GM12872 (cell line): ENCODE measurements around the gene IRF8.

Source experiments
- TF ChIP-seq, protein P1 (sequence below): IDR thresholded peaks from 3 replicates; pipeline ENCODE4 v1.5.1; 2011; ENCODE audit warnings: low read depth, mild to moderate bottlenecking, low read length, moderate library complexity; ENCODE audit not compliant: insufficient read depth

IRF8 gene

DNA sequence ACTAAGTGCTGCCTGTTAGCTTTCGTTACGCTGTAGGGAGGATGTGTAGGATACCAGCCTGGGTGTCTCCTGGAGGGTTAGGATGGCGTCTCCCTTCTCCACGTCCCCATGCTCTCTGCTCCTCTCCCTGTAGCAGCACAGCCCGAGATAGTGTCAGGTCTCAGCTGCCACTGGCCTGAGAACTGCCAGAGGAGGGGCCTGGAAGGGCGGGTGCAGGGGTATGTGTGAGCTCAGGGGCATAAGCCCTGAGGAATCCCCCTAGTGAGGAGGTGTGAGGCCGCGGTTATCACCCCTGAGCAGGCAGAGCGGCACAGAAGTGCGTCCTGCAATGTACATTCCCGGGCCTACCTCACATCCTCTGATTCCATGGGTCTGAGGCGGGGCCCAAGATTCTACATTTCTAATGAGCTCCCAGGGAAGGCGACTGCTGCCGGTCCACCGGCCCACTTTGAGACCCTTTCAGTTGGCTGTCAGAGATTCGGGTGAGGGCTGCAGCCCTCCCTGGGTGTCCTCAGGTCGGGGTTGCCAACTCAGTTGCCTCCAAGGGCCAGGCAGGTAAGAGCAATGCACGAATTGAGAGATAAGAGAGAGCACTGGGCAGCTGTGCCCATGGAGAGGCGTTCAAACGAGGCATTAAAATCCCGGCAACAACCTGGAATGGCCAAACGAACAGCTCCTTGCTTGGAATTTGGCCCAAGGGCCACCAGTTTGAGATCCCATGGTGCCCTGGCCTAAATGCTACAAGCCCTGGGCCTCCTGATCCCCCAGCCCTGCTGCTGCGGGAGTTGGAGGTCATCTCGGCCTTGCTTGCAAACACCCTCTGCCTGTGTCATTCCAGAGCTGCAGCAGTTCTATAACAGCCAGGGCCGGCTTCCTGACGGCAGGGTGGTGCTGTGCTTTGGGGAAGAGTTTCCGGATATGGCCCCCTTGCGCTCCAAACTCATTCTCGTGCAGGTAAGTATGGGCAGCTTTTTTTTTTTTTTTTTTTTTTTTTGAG is 20.6 kb downstream of the IRF8 start:
- TF ChIP-seq, protein P1, sequence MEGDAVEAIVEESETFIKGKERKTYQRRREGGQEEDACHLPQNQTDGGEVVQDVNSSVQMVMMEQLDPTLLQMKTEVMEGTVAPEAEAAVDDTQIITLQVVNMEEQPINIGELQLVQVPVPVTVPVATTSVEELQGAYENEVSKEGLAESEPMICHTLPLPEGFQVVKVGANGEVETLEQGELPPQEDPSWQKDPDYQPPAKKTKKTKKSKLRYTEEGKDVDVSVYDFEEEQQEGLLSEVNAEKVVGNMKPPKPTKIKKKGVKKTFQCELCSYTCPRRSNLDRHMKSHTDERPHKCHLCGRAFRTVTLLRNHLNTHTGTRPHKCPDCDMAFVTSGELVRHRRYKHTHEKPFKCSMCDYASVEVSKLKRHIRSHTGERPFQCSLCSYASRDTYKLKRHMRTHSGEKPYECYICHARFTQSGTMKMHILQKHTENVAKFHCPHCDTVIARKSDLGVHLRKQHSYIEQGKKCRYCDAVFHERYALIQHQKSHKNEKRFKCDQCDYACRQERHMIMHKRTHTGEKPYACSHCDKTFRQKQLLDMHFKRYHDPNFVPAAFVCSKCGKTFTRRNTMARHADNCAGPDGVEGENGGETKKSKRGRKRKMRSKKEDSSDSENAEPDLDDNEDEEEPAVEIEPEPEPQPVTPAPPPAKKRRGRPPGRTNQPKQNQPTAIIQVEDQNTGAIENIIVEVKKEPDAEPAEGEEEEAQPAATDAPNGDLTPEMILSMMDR = no peak

DNA sequence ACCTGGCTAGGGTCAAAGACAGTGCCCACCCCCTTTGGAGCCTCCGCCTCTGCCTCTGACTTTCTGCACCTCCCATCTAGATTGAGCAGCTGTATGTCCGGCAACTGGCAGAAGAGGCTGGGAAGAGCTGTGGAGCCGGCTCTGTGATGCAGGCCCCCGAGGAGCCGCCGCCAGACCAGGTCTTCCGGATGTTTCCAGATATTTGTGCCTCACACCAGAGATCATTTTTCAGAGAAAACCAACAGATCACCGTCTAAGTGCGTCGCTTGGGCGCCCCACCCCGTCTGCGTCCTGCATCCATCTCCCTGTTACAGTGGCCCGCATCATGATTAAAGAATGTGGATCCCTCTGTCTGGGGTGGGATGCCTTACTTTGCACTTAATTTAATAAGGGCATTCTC is 22.1 kb downstream of the IRF8 start:
- TF ChIP-seq, protein P1 = no peak

DNA sequence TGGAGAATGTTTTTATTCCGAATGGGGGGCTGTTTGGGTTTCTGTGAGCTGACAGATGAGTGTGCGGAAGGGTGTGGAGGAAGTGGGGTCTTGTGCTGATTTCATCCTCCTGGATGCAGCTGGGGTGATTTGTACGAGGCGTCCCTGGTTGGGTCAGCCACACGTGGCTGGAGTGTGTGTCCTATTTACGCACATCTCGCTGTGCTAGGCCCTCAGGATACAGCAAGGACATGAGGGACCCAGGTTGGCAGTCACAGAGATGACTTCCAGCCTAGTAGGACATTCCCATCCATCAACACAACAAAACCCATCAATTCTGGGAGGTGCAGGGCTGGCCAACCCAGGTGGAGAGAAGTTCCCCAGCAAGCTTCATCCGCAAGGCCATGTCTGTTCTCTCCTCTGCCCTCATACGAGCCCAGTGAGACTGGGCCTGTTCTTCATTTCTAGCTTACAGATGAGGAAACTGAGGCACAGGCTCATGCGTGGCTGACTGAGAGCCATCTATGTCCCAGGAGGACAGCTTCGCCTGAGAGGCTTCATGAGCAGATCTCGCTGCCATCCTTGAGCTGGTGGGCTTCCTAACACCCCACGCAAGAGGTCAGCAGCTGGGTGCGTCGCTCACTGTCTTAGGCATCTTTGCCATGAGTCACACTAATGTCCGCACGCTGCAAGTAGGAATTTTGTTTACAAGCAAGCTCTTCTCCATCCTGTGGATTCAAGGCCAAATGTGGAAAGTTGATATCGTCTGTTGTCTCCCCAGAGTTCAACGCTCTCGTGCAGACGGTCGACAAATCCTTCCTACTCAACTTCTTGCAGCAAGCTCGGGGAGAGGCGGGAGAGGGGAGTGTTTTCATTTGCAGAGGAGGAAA is 24.4 kb downstream of the IRF8 start:
- TF ChIP-seq, protein P1 = no peak

DNA sequence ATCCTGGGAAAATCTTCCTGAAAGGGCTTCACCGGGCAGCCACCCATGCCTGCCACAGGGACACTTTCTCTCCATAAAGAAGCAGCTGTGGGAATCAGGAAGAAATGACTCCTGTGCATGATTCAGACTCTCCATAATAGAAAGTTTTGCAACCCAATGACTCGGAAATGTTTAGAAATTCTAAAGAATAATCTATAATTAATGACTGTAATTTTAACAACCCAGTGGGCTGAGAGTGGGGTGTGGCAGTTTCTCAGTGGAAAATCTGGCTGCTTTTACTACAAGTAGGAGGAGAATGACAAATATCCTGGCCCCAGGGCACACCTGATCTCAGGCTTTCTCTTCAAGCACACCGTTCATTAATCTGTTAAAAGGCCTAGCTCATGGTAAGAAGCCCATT is 25.7 kb downstream of the IRF8 start:
- TF ChIP-seq, protein P1 = no peak

DNA sequence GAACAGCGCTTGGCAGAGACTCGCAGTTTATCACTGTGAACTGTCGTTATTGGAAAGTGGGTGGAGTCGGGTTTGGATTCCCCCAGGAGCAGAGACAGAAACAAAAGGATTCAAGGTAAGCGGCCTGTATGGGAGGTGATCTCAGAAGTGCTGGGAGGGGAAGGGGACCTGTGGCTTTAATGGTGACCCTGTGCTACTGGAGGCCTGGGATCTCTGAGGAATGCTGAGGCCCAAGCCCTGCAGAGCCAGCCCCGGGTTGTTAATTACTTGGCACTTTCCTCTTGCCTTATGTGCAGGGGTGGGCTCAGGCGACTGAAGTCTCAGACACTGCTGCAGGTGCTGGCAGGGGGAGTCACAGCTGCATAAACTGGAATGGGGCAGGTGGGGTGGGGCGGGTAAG is 27.4 kb downstream of the IRF8 start:
- TF ChIP-seq, protein P1 = no peak

DNA sequence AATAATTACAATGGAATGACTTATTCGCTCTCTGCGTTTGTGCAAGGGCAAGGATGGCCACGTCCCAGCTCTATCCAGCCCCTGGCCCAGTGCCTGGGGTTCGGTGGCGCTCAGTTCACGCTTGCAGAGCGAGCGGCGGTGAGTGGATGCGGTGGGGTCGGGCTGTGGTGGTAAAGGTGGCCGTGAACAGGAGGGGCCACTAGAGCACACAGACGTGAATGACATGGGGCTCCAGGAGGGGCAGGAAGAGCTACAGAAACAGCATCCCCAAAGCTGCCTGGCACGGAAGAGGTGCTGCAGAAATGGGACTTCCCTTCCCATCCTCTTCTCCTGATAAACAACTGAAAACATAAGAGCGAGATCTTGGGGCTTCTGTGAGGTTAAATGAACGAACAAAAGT is 28.4 kb downstream of the IRF8 start:
- TF ChIP-seq, protein P1 = no peak

DNA sequence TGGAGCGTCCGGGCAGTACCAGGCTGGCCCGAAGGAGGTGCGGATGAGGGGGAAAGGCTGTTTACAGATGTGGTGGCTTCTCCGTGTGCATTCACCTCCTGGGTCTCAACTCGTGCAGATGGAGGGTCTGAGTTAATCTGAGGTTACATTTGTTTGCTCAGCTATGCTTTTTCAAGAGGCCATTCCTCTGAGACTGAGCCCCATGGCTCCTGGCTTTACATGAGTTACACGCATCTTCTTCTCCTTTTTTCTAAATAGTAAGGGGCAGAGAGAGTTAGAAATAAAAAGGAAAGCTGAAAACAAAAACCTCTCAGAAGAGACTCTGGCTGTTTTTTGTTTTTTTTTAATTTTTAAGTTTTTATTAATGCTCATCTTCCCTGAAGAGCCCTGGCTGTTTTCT is 29.0 kb downstream of the IRF8 start:
- TF ChIP-seq, protein P1 = no peak
